OCI-LY7 (cell line): ENCODE data around the gene NUDT14.

Experiments
- CTCF ChIP-seq: fragments of 200-600 bp; sonication (generic); conservative IDR thresholded peaks from 2 replicates; pipeline ENCODE4 v1.5.1; 2014; ENCODE audit warnings: mild to moderate bottlenecking, antibody characterized with exemption, low read length, moderate library complexity, mixed read lengths
- EZH2phosphoT487 ChIP-seq: fragments of 200-600 bp; sonication (generic); IDR thresholded peaks from 2 replicates; pipeline ENCODE4 v1.6.1; 2018; ENCODE audit warnings: low read depth, borderline replicate concordance, mild to moderate bottlenecking, mixed run types, antibody characterized with exemption, low read length, moderate library complexity, mixed read lengths

GRCh38 chr14:105203057-105203531, 22.0 kb upstream of the NUDT14 start:
- TF ChIP-seq CTCF (peak; percentile 93), EZH2phosphoT487 (no peak)
